HepG2 (cell line): ENCODE measurements around the gene SERPINI1.

Source experiments
- CTCF ChIP-seq: sonication (generic); formaldehyde crosslinking; IDR thresholded peaks from 2 replicates; pipeline ENCODE4 v1.5.0; 2020; ENCODE audit warnings: mild to moderate bottlenecking, missing genetic modification reagents, moderate library complexity
- HCFC1 ChIP-seq: fragments of 150-350 bp; IDR thresholded peaks from 2 replicates; pipeline ENCODE4 v1.6.1; 2014; ENCODE audit warnings: low read depth, low read length
- ISX ChIP-seq: sonication (generic); formaldehyde crosslinking; conservative IDR thresholded peaks from 2 replicates; pipeline ENCODE4 v1.5.0; 2020; ENCODE audit warnings: missing genetic modification reagents
- KAT7 ChIP-seq: IDR thresholded peaks from 2 replicates; pipeline ENCODE4 v1.6.1; 2018; ENCODE audit warnings: borderline replicate concordance, missing compliant biosample characterization
- MYC ChIP-seq: sonication (generic); formaldehyde crosslinking; IDR thresholded peaks from 2 replicates; pipeline ENCODE4 v1.9.0; 2021; ENCODE audit warnings: missing genetic modification reagents, borderline replicate concordance
- NCOA2 ChIP-seq: sonication (generic); formaldehyde crosslinking; IDR thresholded peaks from 2 replicates; pipeline ENCODE4 v1.8.0; 2022; ENCODE audit warnings: inconsistent platforms
- NFE2 ChIP-seq: sonication (generic); formaldehyde crosslinking; IDR thresholded peaks from 2 replicates; pipeline ENCODE4 v1.4.0; 2020; ENCODE audit warnings: missing genetic modification reagents
- PHF8 ChIP-seq: sonication (generic); formaldehyde crosslinking; IDR thresholded peaks from 2 replicates; pipeline ENCODE4 v1.5.0; 2020; ENCODE audit warnings: missing genetic modification reagents
- ZBTB39 ChIP-seq: sonication (generic); formaldehyde crosslinking; IDR thresholded peaks from 2 replicates; pipeline ENCODE4 v1.5.0; 2020; ENCODE audit warnings: missing genetic modification reagents
- ZNF407 ChIP-seq: sonication (generic); formaldehyde crosslinking; IDR thresholded peaks from one replicate; pipeline ENCODE4 v1.5.1; 2020; ENCODE audit warnings: mild to moderate bottlenecking, missing genetic modification reagents; ENCODE audit errors: not compliant biosample characterization
- ZZZ3 ChIP-seq: sonication (generic); formaldehyde crosslinking; IDR thresholded peaks from 2 replicates; pipeline ENCODE4 v1.4.0; 2020; ENCODE audit warnings: missing genetic modification reagents, mild to moderate bottlenecking, borderline replicate concordance
- TF ChIP-seq, protein P1 (sequence below), 2 experiments: IDR thresholded peaks; 2 replicates each; pipeline ENCODE4 v1.6.1; 2011 to 2012; ENCODE audit warnings: low read length in 2 of 2, borderline replicate concordance in 1 of 2, low read depth in 1 of 2, mild to moderate bottlenecking in 1 of 2, moderate library complexity in 1 of 2

DNA sequence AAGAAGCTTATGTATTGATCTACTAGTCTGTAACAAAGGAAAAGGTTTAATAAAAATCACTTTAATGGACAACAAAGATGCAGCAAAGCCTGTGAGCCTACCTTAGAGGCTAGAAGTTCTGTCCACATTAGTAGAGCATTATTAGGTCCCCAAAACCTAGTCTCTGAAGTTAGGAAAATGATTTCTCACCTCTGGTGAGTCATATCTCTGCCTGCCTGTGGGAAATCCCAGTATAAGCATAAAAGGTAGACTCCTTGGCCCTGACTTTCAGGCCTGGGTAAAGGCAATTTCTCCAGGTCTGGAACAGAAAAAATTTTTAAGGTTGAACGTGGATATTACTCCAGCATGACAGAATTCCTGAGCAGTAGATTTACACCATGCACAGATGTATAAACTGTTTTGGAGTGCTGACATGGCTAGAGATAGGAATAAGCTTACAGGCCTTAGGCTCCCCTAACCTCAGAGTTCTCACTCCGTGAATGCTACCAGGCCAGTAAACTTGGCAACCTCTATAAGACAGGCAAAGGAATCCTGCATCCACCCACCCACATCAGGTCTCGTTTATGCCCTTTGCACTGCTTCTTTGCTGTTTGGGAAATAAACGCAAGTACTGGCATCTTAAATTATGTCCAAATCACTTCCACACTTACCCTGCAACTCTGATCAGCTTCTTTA, 104.1 kb downstream of the SERPINI1 start:
- no peak for TF ChIP-seq ISX
- TF ChIP-seq ZBTB39 (CRISPR knock-in tag): no peak
- TF ChIP-seq ZZZ3 (CRISPR knock-in tag): no peak
- no peak for TF ChIP-seq CTCF (CRISPR knock-in tag)
- no peak for TF ChIP-seq MYC (CRISPR knock-in tag)
- no peak for TF ChIP-seq KAT7 (CRISPR knock-in tag)
- TF ChIP-seq, protein P1, sequence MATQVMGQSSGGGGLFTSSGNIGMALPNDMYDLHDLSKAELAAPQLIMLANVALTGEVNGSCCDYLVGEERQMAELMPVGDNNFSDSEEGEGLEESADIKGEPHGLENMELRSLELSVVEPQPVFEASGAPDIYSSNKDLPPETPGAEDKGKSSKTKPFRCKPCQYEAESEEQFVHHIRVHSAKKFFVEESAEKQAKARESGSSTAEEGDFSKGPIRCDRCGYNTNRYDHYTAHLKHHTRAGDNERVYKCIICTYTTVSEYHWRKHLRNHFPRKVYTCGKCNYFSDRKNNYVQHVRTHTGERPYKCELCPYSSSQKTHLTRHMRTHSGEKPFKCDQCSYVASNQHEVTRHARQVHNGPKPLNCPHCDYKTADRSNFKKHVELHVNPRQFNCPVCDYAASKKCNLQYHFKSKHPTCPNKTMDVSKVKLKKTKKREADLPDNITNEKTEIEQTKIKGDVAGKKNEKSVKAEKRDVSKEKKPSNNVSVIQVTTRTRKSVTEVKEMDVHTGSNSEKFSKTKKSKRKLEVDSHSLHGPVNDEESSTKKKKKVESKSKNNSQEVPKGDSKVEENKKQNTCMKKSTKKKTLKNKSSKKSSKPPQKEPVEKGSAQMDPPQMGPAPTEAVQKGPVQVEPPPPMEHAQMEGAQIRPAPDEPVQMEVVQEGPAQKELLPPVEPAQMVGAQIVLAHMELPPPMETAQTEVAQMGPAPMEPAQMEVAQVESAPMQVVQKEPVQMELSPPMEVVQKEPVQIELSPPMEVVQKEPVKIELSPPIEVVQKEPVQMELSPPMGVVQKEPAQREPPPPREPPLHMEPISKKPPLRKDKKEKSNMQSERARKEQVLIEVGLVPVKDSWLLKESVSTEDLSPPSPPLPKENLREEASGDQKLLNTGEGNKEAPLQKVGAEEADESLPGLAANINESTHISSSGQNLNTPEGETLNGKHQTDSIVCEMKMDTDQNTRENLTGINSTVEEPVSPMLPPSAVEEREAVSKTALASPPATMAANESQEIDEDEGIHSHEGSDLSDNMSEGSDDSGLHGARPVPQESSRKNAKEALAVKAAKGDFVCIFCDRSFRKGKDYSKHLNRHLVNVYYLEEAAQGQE (IDR thresholded peaks at IDR 0.05; ENCODE audit: borderline replicate concordance in 1 of 2, low read depth in 1 of 2, low read length in 2 of 2): no peak
- no peak for TF ChIP-seq HCFC1
- no peak for TF ChIP-seq PHF8 (CRISPR knock-in tag)
- no peak for TF ChIP-seq NCOA2 (CRISPR knock-in tag)
- TF ChIP-seq NFE2 (CRISPR knock-in tag): no peak
- no peak for TF ChIP-seq ZNF407
